NB4 (cell line): ENCODE data around the gene MOXD1.

ENCODE experiments used
- MYC ChIP-seq: IDR thresholded peaks from 2 replicates; pipeline ENCODE4 v1.6.1; 2011; ENCODE audit warnings: low read depth, low read length
- TF ChIP-seq, protein P1 (sequence below): IDR thresholded peaks from 2 replicates; pipeline ENCODE4 v1.6.1; 2011; ENCODE audit warnings: low read depth, low read length

DNA sequence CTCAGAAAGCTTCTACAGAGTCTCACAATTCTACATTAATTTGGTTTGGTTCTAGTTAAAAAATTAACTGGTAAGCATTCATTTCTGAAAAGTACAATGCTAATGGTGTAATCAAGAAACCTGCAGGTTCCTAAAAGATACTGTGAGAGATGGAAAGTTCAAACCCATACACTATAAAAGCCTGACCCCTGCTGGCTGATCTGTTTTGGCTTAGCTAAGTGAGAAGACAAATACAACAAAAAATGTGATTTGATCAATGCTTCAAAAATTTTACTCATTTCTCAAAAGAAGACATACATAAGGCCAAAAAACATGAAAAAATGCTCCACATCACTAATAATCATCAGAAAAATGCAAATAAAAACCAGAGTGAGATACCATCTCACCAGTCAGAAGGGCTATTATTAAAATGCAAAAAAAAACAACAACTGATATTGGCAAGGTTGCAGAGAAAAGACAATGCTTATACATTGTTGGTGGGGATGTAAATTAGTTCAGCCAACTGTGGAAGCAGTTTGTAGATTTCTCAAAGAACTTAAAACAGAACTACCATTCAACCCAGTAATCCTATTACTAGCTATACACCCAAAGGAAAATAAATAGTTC is 102.8 kb downstream of the MOXD1 start:
- TF ChIP-seq MYC, result no peak
- TF ChIP-seq, protein P1, sequence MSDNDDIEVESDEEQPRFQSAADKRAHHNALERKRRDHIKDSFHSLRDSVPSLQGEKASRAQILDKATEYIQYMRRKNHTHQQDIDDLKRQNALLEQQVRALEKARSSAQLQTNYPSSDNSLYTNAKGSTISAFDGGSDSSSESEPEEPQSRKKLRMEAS, result no peak
